GM21423 (cell line): Measurements from ENCODE around the gene CC2D2B.
"Not testable (repeated sequence)": the region's sequence is repeated elsewhere in the genome, so short reads cannot be mapped to it uniquely, and the experiment has no call there.

Experiments used
- ATAC-seq: cut with Tn5 transposase; IDR thresholded peaks from one replicate; pipeline ENCODE4 v1.9.1; 2021; ENCODE audit warnings: mild to moderate bottlenecking, moderate library complexity; ENCODE audit not compliant: unreplicated experiment

Gene CC2D2B

GRCh38 chr10:95907456-95908253, at the start of gene CC2D2B:
CC2D2B (plus strand) TSS chr10:95907975; CDS start chr10:95911324, 3,349 bp downstream.
- peak; percentile 84 for ATAC-seq

GRCh38 chr10:95860166-95860940, 47.4 kb upstream of the CC2D2B start:
- no peak for ATAC-seq

GRCh38 chr10:95861386-95861785, 46.4 kb upstream of the CC2D2B start:
- ATAC-seq, result no peak

DNA sequence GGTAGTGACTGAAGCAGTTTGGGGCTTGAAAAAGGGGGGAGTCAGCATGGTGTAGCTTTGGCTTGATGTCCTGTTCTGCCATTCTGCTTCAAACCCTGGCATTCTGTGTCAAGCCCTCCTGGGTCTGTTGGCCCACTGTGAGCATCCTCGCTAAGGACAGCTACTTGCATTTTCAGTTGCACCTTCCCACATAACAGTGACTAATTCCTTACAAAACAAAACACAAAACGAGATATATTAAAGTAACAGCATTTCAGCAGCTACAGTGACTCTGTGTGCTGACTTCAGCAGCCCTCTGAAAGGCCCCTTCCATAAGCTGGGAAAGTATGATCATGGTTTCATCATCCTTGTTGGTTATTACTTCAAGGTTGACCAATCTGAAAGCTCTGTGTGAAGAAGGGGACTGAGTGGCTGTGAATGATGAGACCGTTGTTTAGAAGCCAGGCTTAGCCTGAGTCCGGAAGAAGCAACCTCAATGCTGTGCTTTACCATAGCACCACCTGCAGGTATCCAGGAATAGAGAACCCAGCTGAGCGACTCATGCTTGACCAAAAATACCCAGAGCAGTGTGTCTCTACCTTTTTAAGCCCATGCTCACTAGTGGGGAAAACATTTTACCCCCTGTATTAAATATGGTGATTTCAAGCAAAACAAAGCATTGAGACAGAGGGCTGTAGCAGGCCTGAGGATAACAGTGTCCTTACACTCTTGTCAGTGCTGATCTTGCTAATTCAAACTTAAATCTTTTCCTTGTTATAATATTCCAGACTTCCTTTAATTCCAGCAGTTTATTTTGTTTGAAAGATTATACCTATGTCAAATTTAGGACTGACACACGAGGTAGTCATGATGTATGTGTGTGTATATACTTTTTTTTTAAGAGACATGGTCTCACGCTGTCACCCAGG, 42.6 kb upstream of the CC2D2B start:
- peak; percentile 93 for ATAC-seq

DNA sequence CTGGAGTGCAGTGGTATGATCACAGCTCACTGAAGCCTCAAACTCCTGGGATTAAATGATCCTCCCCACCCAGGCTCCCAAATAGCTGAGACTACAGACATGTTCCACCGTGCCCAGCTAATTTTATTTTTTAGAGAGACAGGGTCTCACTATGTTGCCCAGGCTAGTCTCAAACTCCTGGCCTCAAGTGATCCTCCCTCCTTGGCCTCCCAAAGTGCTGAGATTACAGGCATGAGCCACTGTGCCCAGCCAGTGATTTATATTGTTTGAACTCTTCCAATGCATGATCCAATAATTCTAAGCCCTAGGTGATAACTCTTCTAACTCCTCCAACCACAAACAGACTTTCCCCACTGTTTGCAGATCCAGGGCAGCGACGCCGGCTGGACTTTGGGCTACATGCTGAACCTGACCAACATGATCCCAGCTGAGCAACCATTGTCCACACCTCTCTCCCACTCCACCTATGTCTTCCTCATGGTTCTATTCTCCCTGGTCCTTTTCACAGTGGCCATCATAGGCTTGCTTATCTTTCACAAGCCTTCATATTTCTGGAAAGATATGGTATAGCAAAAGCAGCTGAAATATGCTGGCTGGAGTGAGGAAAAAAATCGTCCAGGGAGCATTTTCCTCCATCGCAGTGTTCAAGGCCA, 41.8 kb upstream of the CC2D2B start:
- ATAC-seq, result no peak

DNA sequence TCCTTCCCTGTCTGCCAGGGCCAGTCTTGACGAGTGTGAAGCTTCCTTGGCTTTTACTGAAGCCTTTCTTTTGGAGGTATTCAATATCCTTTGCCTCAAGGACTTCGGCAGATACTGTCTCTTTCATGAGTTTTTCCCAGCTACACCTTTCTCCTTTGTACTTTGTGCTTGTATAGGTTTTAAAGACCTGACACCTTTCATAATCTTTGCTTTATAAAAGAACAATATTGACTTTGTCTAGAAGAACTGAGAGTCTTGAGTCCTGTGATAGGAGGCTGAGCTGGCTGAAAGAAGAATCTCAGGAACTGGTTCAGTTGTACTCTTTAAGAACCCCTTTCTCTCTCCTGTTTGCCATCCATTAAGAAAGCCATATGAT, 41.3 kb upstream of the CC2D2B start:
- no peak for ATAC-seq

DNA sequence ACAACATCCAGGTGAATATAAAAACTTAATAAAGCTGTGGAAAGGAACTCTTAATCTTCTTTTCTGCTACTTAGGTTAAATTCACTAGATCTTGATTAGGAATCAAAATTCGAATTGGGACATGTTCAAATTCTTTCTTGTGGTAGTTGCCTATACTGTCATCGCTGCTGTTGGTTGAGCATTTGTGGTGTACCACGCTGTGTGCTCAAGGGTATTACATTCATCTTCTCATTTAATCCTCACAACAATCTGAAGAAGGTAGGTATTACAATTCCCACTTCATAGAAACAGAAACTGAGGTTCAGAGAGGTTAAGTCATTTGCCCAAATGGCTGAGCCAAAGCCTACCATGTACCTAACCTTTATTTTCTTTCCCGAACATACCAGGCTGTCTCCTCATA, 39.9 kb upstream of the CC2D2B start:
- no peak for ATAC-seq

DNA sequence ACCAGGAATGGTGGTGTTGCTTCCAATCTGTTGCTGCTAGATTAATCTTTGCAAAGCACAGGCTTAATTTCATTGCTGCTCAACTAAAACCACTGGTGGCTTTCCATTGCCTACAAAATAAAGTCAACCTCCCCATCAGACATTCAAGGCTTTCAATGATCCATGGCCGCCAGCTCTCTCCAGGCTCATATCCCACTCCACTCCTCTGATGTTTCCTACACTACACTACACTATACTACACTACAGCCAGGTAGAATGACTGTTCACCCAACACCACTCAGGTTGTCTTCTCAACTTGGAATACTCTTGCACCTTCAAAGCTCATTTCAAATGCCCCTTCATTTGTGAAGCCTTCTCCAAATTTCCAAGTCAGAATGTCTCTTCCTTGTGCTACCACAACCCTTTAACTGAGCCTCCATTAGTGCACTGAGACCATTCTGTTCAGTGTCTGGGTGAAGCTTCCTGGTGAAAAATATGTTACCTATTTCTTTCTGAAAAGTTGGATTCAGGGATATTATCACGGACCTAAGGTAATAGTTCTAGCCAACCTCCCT, 35.5 kb upstream of the CC2D2B start:
- no peak for ATAC-seq

GRCh38 chr10:95873139-95873538, 34.6 kb upstream of the CC2D2B start:
- ATAC-seq, result no peak

- ATAC-seq, result no peak
Measured at GRCh38 chr10:95873651-95874050, 34.1 kb upstream of the CC2D2B start.

- ATAC-seq, result not testable (repeated sequence)
Measured at GRCh38 chr10:95874783-95875182, 33.0 kb upstream of the CC2D2B start.

DNA sequence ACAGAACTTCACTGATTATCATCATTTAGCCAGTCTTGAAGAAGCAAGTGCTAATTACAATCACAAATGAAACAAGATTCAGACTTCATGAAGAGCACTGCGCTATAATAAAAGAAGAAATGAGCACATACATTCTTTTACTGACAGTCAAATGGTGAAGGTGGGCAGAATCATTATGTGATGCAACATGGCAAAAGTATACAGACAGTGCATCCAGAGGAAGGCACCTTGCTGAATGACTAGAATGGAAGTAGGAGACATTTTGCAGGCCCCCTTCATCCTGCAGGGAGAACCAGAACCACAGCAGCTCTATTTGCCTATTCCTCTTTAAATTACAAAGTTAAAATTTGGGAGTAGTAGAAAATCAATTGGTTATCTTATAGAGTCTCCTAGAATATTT, 31.0 kb upstream of the CC2D2B start:
- ATAC-seq, result no peak

DNA sequence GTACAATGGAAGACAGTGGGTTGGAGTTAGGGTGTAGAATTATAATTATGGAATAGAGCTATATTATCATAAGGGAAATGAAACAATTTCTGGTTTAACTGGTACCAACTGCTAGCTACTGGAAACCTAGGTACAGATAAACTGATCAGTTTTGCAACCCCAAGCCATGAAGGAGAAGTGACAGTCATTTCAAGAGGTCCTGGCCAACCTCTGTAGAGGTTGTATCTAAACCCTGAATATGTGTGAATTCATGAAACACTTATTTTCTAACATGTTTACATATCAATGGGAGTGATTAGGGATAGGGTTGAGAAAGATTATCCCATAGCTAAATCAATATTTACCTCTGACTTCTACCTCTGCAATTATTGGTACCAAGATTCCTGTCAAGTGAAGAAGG, 29.9 kb upstream of the CC2D2B start:
- ATAC-seq, result peak; percentile 41

GRCh38 chr10:95880704-95881103, 27.1 kb upstream of the CC2D2B start:
- peak; percentile 51 for ATAC-seq

- no peak for ATAC-seq
Measured at GRCh38 chr10:95881316-95881715, 26.5 kb upstream of the CC2D2B start.

DNA sequence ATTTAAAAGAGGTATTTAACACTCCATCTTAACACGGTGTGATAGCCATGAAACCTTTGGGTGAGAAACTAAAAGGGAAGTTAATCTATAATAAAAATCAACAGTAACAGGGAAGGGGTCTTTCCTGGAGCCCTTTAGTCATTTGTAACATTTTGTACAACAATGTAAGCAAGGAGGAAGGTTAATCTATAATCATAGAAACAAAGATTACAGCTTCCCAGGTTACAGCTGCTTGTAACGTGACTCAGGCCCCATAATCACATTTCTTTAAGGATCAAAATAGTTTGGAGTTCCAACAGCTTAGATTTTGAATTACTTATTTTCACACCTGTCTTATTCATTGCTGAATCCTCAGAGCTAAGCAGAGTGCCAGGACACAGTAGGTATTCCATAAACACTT, 17.9 kb upstream of the CC2D2B start:
- ATAC-seq, result no peak

DNA sequence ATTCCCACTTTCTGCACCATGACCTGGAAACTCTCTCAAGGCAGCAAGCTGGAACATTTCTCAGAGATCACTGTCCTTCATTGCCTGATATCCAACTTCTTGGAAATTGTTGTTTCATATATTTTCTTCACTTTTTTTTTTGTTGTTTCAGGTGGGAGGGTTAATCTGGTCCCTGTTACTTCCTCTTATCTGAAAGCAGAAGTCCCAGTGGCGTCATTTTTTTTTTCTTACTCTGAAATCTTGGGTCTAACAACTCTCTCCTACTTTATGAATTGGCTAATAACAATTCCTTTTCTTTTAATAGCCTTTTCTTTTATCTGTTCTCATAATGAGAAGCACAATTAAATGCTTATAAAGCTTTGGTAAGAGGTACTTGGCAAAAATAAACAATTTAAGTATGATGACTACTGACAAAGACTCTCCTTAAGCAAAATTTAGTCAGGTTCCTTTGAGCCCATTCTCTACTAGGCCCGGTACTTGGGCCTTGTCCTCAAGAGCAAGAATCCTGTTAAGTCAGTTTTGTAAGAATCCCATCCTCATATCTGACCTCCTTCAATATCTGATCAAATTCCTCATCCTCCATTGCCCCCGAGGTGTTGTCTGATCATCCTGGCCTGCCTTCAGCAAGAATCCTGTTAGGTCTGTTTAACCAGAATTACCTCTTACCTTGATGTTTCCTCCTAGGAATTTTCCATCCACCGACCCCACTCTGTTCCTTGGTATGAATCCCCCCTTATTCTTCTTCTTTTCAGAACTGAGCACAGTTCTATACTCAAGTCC, 11.5 kb upstream of the CC2D2B start:
- ATAC-seq, result no peak

DNA sequence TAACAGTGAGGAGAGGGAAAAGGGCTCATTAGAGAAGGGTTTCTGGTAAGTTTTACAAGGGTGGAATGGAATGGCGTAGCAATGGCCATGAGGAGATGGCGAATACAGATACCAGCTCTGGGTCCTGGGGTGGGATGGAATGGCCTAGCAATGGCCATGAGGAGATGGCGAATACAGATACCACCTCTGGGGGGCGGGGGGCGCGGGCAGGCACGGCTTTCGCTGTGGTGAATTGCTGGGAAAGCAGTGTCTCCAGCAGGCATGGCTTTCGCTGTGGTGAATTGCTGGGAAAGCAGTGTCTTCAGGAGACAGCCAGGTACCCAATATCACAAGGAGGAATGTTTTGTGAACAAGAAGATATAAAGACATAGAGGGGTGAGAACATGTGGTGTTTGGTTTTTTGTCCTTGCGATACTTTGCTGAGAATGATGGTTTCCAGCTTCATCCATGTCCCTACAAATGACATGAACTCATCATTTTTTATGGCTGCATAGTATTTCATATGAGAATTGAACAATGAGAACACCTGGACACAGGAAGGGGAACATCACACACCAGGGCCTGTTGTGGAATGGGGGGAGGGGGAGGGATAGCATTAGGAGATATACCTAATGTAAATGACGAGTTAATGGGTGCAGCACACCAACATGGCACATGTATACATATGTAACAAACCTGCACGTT, 1.7 kb upstream of the CC2D2B start:
- not testable (repeated sequence) for ATAC-seq
